ENCODE measurements around the gene ANXA4.

The ANXA4 gene

GRCh38 chr2:69704446-69704845, 37.5 kb upstream of the ANXA4 start:
- H3K27ac ChIP-seq (ENCODE audit: low read depth, low read length, poor library complexity, severe bottlenecking) = no peak overlapping the region
- no peaks in the 10 kb centered on the region for H3F3A ChIP-seq (ENCODE audit: insufficient read depth, low read length)
- no peak overlapping the region for H2AFZ ChIP-seq (ENCODE audit: low read length)
- H3K9ac ChIP-seq (ENCODE audit: low read length) = no peak overlapping the region
- peaks cover 4% of the 10 kb centered on the region for H3K4me1 ChIP-seq (ENCODE audit: insufficient read depth, low read length, severe bottlenecking)
- H3K36me3 ChIP-seq (ENCODE audit: insufficient read depth, low read length) = no peaks in the 10 kb centered on the region
- TF ChIP-seq, protein P1, sequence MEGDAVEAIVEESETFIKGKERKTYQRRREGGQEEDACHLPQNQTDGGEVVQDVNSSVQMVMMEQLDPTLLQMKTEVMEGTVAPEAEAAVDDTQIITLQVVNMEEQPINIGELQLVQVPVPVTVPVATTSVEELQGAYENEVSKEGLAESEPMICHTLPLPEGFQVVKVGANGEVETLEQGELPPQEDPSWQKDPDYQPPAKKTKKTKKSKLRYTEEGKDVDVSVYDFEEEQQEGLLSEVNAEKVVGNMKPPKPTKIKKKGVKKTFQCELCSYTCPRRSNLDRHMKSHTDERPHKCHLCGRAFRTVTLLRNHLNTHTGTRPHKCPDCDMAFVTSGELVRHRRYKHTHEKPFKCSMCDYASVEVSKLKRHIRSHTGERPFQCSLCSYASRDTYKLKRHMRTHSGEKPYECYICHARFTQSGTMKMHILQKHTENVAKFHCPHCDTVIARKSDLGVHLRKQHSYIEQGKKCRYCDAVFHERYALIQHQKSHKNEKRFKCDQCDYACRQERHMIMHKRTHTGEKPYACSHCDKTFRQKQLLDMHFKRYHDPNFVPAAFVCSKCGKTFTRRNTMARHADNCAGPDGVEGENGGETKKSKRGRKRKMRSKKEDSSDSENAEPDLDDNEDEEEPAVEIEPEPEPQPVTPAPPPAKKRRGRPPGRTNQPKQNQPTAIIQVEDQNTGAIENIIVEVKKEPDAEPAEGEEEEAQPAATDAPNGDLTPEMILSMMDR (IDR thresholded peaks at IDR 0.05; ENCODE audit: low read length) = no peak
- TF ChIP-seq EZH2 (IDR thresholded peaks at IDR 0.05; ENCODE audit: borderline replicate concordance, low read length) = no peak
- no peaks in the 10 kb centered on the region for H3K9me3 ChIP-seq (ENCODE audit: low read length)
- H3K9me2 ChIP-seq (ENCODE audit: low read depth, low read length) = no peaks in the 10 kb centered on the region
- no peaks in the 10 kb centered on the region for H3K79me2 ChIP-seq (ENCODE audit: insufficient read depth, low read length)
- H3K4me2 ChIP-seq (ENCODE audit: low read length) = no peak overlapping the region
- no peaks in the 10 kb centered on the region for H3K27me3 ChIP-seq (ENCODE audit: insufficient read depth, low read length)
- no peak overlapping the region for H3K4me3 ChIP-seq (ENCODE audit: low read depth, low read length, poor library complexity, severe bottlenecking)
- H4K20me1 ChIP-seq (ENCODE audit: insufficient read depth, low read length) = no peaks in the 10 kb centered on the region

GRCh38 chr2:69709290-69709689, 32.6 kb upstream of the ANXA4 start:
- no peak overlapping the region for H2AFZ ChIP-seq (ENCODE audit: low read length)
- TF ChIP-seq EZH2 (IDR thresholded peaks at IDR 0.05; ENCODE audit: borderline replicate concordance, low read length) = no peak
- TF ChIP-seq, protein P1 (IDR thresholded peaks at IDR 0.05; ENCODE audit: low read length) = no peak
- H3F3A ChIP-seq (ENCODE audit: insufficient read depth, low read length) = no peaks in the 10 kb centered on the region
- no peak overlapping the region for H3K4me2 ChIP-seq (ENCODE audit: low read length)
- no peaks in the 10 kb centered on the region for H4K20me1 ChIP-seq (ENCODE audit: insufficient read depth, low read length)
- no peak overlapping the region for H3K9ac ChIP-seq (ENCODE audit: low read length)
- no peaks in the 10 kb centered on the region for H3K79me2 ChIP-seq (ENCODE audit: insufficient read depth, low read length)
- H3K27ac ChIP-seq (ENCODE audit: low read depth, low read length, poor library complexity, severe bottlenecking) = no peak overlapping the region
- H3K9me2 ChIP-seq (ENCODE audit: low read depth, low read length) = no peaks in the 10 kb centered on the region
- no peaks in the 10 kb centered on the region for H3K4me1 ChIP-seq (ENCODE audit: insufficient read depth, low read length, severe bottlenecking)
- H3K27me3 ChIP-seq (ENCODE audit: insufficient read depth, low read length) = peaks cover 4% of the 10 kb centered on the region; the same call in 1 of the 2 replicates
- H3K4me3 ChIP-seq (ENCODE audit: low read depth, low read length, poor library complexity, severe bottlenecking) = no peak overlapping the region
- peaks cover 4% of the 10 kb centered on the region; the same call in 1 of the 2 replicates for H3K9me3 ChIP-seq (ENCODE audit: low read length)
- H3K36me3 ChIP-seq (ENCODE audit: insufficient read depth, low read length) = no peaks in the 10 kb centered on the region; the same call in 1 of the 2 replicates

- H3K4me3 ChIP-seq (ENCODE audit: low read depth, low read length, poor library complexity, severe bottlenecking) = no peak overlapping the region
- no peaks in the 10 kb centered on the region for H3K79me2 ChIP-seq (ENCODE audit: insufficient read depth, low read length)
- H3K27ac ChIP-seq (ENCODE audit: low read depth, low read length, poor library complexity, severe bottlenecking) = no peak overlapping the region
- H3K9me3 ChIP-seq (ENCODE audit: low read length) = peaks cover 4% of the 10 kb centered on the region; the same call in 1 of the 2 replicates
- no peak overlapping the region for H2AFZ ChIP-seq (ENCODE audit: low read length)
- H3K9me2 ChIP-seq (ENCODE audit: low read depth, low read length) = no peaks in the 10 kb centered on the region
- H3K36me3 ChIP-seq (ENCODE audit: insufficient read depth, low read length) = no peaks in the 10 kb centered on the region; the same call in 1 of the 2 replicates
- H3K27me3 ChIP-seq (ENCODE audit: insufficient read depth, low read length) = peaks cover 4% of the 10 kb centered on the region; the same call in 1 of the 2 replicates
- H4K20me1 ChIP-seq (ENCODE audit: insufficient read depth, low read length) = no peaks in the 10 kb centered on the region
- H3K4me1 ChIP-seq (ENCODE audit: insufficient read depth, low read length, severe bottlenecking) = no peaks in the 10 kb centered on the region
- no peak for TF ChIP-seq EZH2 (IDR thresholded peaks at IDR 0.05; ENCODE audit: borderline replicate concordance, low read length)
- no peaks in the 10 kb centered on the region for H3F3A ChIP-seq (ENCODE audit: insufficient read depth, low read length)
- H3K9ac ChIP-seq (ENCODE audit: low read length) = no peak overlapping the region
- no peak overlapping the region for H3K4me2 ChIP-seq (ENCODE audit: low read length)
Observed at GRCh38 chr2:69711971-69712370, 30.0 kb upstream of the ANXA4 start.

GRCh38 chr2:69714024-69714423, 27.9 kb upstream of the ANXA4 start:
- Histone ChIP-seq H3K4me3 (ENCODE audit: low read depth, low read length, poor library complexity, severe bottlenecking) (no peak overlapping the region), H3K27ac (ENCODE audit: low read depth, low read length, poor library complexity, severe bottlenecking) (no peak overlapping the region), H4K20me1 (ENCODE audit: insufficient read depth, low read length) (no peaks in the 10 kb centered on the region), H3K79me2 (ENCODE audit: insufficient read depth, low read length) (no peaks in the 10 kb centered on the region), H3K27me3 (ENCODE audit: insufficient read depth, low read length) (peaks cover 4% of the 10 kb centered on the region; the same call in 1 of the 2 replicates), H3F3A (ENCODE audit: insufficient read depth, low read length) (no peaks in the 10 kb centered on the region), H3K9me3 (ENCODE audit: low read length) (peaks cover 4% of the 10 kb centered on the region; the same call in 1 of the 2 replicates), H3K9ac (ENCODE audit: low read length) (no peak overlapping the region), H2AFZ (ENCODE audit: low read length) (no peak overlapping the region), H3K9me2 (ENCODE audit: low read depth, low read length) (no peaks in the 10 kb centered on the region), H3K4me1 (ENCODE audit: insufficient read depth, low read length, severe bottlenecking) (no peaks in the 10 kb centered on the region), H3K36me3 (ENCODE audit: insufficient read depth, low read length) (no peaks in the 10 kb centered on the region; the same call in 1 of the 2 replicates), H3K4me2 (ENCODE audit: low read length) (no peak overlapping the region)
- TF ChIP-seq, protein P1 (IDR thresholded peaks at IDR 0.05; ENCODE audit: low read length) = no peak
- TF ChIP-seq EZH2 (IDR thresholded peaks at IDR 0.05; ENCODE audit: borderline replicate concordance, low read length) = no peak

All from OCI-LY1 (cell line).